Memory B cell (primary cell): Measurements from ENCODE around the gene LTBR.

Experiments used
- ATAC-seq: fragments of 150-1000 bp; cut with Tn5 transposase; 2 replicates; pipeline ENCODE4 v1.10.0; 2021; ENCODE audit warnings: low read depth, mild to moderate bottlenecking, moderate library complexity
- DNase-seq, 2 donors: peaks; one replicate each; pipeline ENCODE4 v3.0.0; 2022; ENCODE audit warnings: low spot score in 2 of 2
- H3K27ac Mint-ChIP-seq: one replicate; pipeline ENCODE4 v1.8.0; 2022; ENCODE audit warnings: mild to moderate bottlenecking, moderate library complexity, mixed read lengths
- H3K27me3 Mint-ChIP-seq: one replicate; pipeline ENCODE4 v1.8.0; 2022; ENCODE audit warnings: mixed read lengths
- H3K36me3 Mint-ChIP-seq: one replicate; pipeline ENCODE4 v1.8.0; 2022; ENCODE audit warnings: mild to moderate bottlenecking, mixed read lengths
- H3K4me1 Mint-ChIP-seq: one replicate; pipeline ENCODE4 v1.8.0; 2022; ENCODE audit warnings: mixed read lengths
- H3K4me3 Mint-ChIP-seq: one replicate; pipeline ENCODE4 v1.8.0; 2022; ENCODE audit warnings: mild to moderate bottlenecking, moderate library complexity, mixed read lengths
- H3K9me3 Mint-ChIP-seq: one replicate; pipeline ENCODE4 v1.8.0; 2022; ENCODE audit warnings: mixed read lengths

The LTBR gene

GRCh38 chr12:6377667-6377994 lies 6.3 kb upstream of the LTBR start:
- H3K4me1 Mint-ChIP-seq = peaks cover 6% of the 10 kb centered on the region
- no peak overlapping the region for H3K27ac Mint-ChIP-seq
- no peaks in the 10 kb centered on the region for H3K9me3 Mint-ChIP-seq
- no peaks in the 10 kb centered on the region for H3K36me3 Mint-ChIP-seq
- H3K27me3 Mint-ChIP-seq = peaks cover 36% of the 10 kb centered on the region
- H3K4me3 Mint-ChIP-seq = no peak overlapping the region
- ATAC-seq (no peak), DNase-seq (no peak)

DNA sequence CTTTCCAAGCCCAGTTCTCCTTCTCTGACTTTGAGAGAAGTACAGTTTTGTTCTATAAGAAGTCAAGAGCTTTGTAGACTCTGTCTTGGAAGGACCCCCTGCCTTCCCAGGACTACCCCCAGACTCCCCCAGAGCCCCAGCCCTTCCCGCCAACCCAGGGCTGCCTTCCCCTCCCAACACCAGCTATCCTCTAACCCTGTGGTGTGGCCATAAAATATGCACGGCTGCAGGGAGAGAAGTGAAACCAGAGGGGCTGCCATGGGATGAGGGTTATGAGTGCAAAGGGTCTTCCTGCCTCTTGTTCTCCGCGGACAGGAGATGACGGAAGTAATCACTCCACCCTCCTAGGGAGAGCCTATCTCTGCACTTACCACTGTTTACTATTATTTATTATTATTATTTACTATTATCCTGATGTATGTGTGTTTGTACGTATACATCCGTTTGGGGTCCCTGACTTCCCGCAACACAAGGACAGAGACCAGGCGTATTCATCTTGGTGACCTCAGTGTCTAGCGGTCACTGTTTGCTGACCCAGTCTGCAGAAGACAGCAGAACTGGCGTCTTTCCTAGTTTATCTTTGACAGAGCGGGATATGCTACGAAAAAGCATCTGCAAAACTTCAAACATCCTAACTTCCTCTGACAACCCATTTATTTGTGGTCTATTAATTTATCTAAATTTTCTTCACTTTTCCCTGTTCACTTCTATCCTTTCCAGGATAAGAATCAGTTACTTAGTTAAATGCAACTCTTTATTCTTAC lies 5.1 kb upstream of the LTBR start:
- Mint-ChIP-seq H3K27me3 (peaks cover 32% of the 10 kb centered on the region), H3K9me3 (no peaks in the 10 kb centered on the region), H3K27ac (no peak overlapping the region), H3K4me3 (no peak overlapping the region), H3K4me1 (peaks cover 6% of the 10 kb centered on the region), H3K36me3 (no peaks in the 10 kb centered on the region)
- ATAC-seq (no peak), DNase-seq (no peak)

DNA sequence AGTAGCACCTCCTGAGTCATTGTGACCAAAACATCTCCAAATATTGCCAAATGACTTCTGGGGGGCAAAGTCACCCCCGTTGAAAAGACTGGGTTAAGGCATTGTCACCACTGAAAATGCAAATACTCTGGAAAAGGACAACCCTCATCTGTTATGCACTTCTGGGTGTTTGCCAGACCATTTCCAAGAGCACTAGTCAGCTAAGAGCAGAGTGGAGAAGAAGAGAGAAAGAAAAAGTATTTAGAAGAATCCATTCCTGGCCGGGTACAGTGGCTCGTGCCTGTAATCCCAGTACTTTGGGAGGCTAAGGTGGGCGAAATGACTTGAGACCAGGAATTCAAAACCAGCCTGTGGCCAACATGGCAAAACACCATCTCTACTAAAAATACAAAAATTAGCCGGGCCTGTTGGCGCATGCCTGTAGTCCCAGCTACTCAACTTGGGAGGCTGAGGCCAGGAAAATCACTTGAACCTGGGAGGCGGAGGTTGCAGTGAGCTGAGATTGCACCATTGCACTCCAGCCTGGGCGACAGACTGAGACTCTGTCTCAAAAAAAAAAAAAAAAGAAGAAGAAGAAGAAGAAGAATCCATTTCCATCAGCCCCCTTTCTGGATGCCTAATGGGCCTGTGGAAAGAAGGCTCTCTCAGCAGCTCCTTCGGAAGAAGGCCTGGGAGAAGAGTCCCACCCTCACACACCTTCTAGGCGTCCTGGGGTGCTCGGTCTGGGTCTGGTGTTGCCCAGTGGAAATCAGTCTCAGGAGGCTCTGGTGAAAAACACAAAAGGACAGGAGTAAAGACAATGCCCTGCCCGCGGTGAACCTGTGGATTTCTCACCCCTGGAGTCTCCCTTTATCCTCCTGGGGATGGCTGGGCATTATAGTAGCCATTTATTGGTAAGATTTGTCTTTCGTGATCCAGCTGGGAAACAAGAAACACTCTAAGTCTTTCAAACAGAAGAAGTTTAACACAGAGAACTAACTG lies 3.5 kb upstream of the LTBR start:
- Mint-ChIP-seq H3K4me1 (peaks cover 3% of the 10 kb centered on the region), H3K4me3 (no peak overlapping the region), H3K27ac (no peak overlapping the region), H3K9me3 (no peaks in the 10 kb centered on the region), H3K27me3 (peaks cover 32% of the 10 kb centered on the region), H3K36me3 (no peaks in the 10 kb centered on the region)
- DNase-seq = no peak
- ATAC-seq = no peak

- Mint-ChIP-seq H3K9me3 (no peaks in the 10 kb centered on the region), H3K36me3 (no peaks in the 10 kb centered on the region), H3K4me3 (no peak overlapping the region), H3K4me1 (no peaks in the 10 kb centered on the region), H3K27ac (no peak overlapping the region), H3K27me3 (peaks cover 28% of the 10 kb centered on the region)
- DNase-seq (no peak), ATAC-seq (no peak)
Measured at GRCh38 chr12:6382371-6382770, 1.6 kb upstream of the LTBR start.

DNA sequence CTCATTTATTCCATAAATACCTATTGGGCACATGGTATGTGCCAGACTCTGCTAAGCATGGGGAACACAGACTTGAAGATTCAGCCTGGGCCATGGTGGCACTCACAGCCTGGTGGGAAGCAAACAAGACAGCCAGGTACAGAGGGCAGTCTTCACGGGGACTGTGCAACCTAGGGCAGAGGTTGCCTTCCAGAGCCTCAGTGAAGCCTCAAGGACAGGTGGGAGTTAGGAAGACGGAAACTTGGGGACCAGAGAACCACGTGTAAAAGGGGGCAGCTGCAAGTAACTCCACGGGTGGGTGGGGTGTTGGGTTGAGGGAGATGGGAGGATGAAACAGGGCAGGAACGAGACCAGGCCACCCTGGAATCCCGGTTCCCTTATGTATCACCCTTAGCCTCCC lies 980 bp upstream of the LTBR start:
- Mint-ChIP-seq H3K36me3 (no peaks in the 10 kb centered on the region), H3K9me3 (no peaks in the 10 kb centered on the region), H3K4me1 (no peaks in the 10 kb centered on the region), H3K4me3 (no peak overlapping the region), H3K27me3 (peaks cover 32% of the 10 kb centered on the region), H3K27ac (no peak overlapping the region)
- ATAC-seq (no peak), DNase-seq (no peak)

DNA sequence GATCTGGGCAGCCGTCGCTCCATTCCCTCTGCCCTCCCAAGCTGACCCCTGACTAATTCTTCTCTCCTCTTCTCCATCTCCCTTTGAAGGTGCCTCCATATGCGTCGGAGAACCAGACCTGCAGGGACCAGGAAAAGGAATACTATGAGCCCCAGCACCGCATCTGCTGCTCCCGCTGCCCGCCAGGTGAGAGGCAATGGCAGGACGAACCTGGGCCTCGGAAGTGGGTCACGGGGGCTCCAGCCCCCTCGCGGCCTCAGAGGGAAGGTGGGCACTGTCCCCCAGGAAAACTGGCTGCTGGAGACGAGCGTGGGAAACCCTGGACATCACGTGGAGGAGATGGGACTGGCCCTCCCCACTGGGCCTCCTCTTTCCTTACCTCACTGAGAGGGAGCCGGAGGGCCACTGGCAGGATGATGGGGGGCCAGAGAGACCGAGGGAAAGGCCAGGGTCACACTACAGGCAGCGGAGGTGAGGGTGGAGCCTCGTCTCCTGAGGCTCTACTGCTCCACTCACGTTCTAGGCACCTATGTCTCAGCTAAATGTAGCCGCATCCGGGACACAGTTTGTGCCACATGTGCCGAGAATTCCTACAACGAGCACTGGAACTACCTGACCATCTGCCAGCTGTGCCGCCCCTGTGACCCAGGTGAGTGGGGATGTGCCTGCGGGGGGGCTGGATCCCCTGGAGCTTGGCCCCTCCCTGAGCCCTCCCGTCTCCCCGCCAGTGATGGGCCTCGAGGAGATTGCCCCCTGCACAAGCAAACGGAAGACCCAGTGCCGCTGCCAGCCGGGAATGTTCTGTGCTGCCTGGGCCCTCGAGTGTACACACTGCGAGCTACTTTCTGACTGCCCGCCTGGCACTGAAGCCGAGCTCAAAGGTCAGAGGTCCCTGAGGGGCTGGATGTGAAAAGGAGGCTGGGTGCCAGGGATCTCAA lies 806 bp downstream of the LTBR start:
- Mint-ChIP-seq H3K4me1 (no peaks in the 10 kb centered on the region), H3K36me3 (no peaks in the 10 kb centered on the region), H3K27ac (no peak overlapping the region), H3K4me3 (no peak overlapping the region), H3K27me3 (peaks cover 33% of the 10 kb centered on the region), H3K9me3 (no peaks in the 10 kb centered on the region)
- ATAC-seq = no peak
- DNase-seq = no peak

DNA sequence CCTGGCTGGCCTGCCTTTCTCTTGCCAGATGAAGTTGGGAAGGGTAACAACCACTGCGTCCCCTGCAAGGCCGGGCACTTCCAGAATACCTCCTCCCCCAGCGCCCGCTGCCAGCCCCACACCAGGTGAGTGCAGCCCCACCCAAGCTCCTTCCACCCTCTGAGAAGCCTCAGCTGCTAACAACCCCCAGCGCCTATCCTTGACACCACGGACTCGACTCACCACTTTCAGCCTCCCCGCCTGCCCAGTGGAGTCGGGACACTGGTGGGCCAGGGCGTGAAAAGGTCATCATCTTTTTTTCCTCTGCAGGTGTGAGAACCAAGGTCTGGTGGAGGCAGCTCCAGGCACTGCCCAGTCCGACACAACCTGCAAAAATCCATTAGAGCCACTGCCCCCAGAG lies 2.1 kb downstream of the LTBR start:
- no peak overlapping the region for H3K27ac Mint-ChIP-seq
- peaks cover 29% of the 10 kb centered on the region for H3K27me3 Mint-ChIP-seq
- no peak overlapping the region for H3K4me3 Mint-ChIP-seq
- H3K4me1 Mint-ChIP-seq = no peaks in the 10 kb centered on the region
- no peaks in the 10 kb centered on the region for H3K9me3 Mint-ChIP-seq
- no peaks in the 10 kb centered on the region for H3K36me3 Mint-ChIP-seq
- ATAC-seq (no peak), DNase-seq (no peak)

GRCh38 chr12:6386491-6386890 lies 2.5 kb downstream of the LTBR start:
- H3K9me3 Mint-ChIP-seq = no peaks in the 10 kb centered on the region
- no peaks in the 10 kb centered on the region for H3K4me1 Mint-ChIP-seq
- peaks cover 26% of the 10 kb centered on the region for H3K27me3 Mint-ChIP-seq
- H3K4me3 Mint-ChIP-seq = no peak overlapping the region
- H3K27ac Mint-ChIP-seq = no peak overlapping the region
- H3K36me3 Mint-ChIP-seq = no peaks in the 10 kb centered on the region
- ATAC-seq (no peak), DNase-seq (no peak)

GRCh38 chr12:6387541-6387940 lies 3.6 kb downstream of the LTBR start:
- Mint-ChIP-seq H3K27ac (no peak overlapping the region), H3K9me3 (no peaks in the 10 kb centered on the region), H3K36me3 (no peaks in the 10 kb centered on the region), H3K4me3 (no peak overlapping the region), H3K27me3 (peaks cover 21% of the 10 kb centered on the region), H3K4me1 (no peaks in the 10 kb centered on the region)
- ATAC-seq (no peak), DNase-seq (no peak)

DNA sequence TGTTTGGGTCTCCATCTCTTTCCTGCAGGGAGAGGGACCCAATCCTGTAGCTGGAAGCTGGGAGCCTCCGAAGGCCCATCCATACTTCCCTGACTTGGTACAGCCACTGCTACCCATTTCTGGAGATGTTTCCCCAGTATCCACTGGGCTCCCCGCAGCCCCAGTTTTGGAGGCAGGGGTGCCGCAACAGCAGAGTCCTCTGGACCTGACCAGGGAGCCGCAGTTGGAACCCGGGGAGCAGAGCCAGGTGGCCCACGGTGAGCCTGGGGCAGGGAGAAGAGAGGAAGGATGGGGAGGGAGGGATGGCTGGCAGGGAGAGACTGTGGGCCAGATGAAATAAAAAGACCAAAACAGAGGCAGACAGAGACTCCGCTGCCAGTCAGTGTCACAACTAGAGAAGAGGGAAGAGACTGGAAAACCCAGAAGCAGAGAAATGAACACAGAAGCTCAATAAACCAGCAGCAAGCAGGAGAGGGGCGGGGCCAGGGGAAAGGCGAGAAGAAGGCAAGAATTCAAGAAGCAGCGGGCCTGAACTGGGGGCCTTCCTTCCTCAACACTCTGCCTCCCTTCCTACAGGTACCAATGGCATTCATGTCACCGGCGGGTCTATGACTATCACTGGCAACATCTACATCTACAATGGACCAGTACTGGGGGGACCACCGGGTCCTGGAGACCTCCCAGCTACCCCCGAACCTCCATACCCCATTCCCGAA lies 6.3 kb downstream of the LTBR start:
- peaks cover 11% of the 10 kb centered on the region for H3K27me3 Mint-ChIP-seq
- H3K36me3 Mint-ChIP-seq = no peaks in the 10 kb centered on the region
- H3K4me3 Mint-ChIP-seq = no peak overlapping the region
- ATAC-seq (no peak), DNase-seq (no peak)
- no peaks in the 10 kb centered on the region for H3K4me1 Mint-ChIP-seq
- H3K9me3 Mint-ChIP-seq = no peaks in the 10 kb centered on the region
- H3K27ac Mint-ChIP-seq = no peak overlapping the region

- ATAC-seq = no peak
- Mint-ChIP-seq H3K9me3 (no peaks in the 10 kb centered on the region), H3K4me1 (no peaks in the 10 kb centered on the region), H3K27me3 (peaks cover 13% of the 10 kb centered on the region), H3K27ac (no peak overlapping the region), H3K36me3 (no peaks in the 10 kb centered on the region), H3K4me3 (no peak overlapping the region)
- no peak for DNase-seq
Measured at GRCh38 chr12:6391013-6391412, 7.1 kb downstream of the LTBR start.

DNA sequence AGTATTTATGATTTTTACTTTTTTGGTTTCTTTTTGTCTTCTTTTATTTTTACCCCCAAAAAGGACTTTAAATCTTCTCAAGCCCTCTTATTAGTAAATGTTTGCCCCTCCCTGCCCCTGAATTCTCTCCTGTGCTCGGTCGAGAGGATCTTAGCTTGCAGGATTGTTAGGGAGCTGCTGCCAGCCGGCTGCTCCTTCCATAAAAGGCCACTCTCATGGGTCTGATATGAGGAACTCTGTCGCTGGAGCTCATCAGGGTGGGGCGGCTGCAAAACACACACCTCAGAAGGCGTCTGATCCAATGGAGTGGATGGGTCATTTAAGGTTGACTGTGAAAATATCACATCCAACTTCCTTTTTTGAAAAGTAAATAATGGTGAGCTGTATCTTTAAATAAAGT lies 8.5 kb downstream of the LTBR start:
- ATAC-seq (no peak), DNase-seq (no peak)
- Mint-ChIP-seq H3K4me1 (no peaks in the 10 kb centered on the region), H3K27me3 (peaks cover 11% of the 10 kb centered on the region), H3K27ac (no peak overlapping the region), H3K36me3 (no peaks in the 10 kb centered on the region), H3K4me3 (no peak overlapping the region), H3K9me3 (no peaks in the 10 kb centered on the region)

DNA sequence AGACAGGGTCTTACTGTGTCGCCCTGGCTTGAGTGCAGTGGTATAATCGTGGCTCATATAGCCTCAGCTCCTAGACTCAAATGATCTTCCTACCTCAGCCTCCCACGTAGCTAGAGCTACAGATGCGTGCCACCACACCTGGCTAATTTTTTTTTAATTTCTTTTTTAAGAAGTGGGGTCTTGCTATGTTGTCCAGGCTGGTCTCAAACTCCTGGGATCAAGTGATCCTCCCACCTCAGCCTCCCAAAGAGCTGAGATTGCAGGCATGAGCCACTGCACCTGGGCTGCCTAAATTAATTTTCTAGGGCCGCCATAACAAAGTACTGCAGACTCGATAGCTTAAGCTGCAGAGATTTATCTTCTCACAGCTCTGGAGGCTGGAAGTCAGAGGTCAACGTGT lies 9.1 kb downstream of the LTBR start:
- H3K27ac Mint-ChIP-seq = no peak overlapping the region
- DNase-seq = no peak
- H3K9me3 Mint-ChIP-seq = no peaks in the 10 kb centered on the region
- ATAC-seq = no peak
- H3K27me3 Mint-ChIP-seq = peaks cover 8% of the 10 kb centered on the region
- H3K36me3 Mint-ChIP-seq = no peaks in the 10 kb centered on the region
- H3K4me3 Mint-ChIP-seq = no peak overlapping the region
- H3K4me1 Mint-ChIP-seq = no peaks in the 10 kb centered on the region
